Inflammatory macrophage treated with lipopolysaccharide for 4 hours (primary cell): ENCODE measurements around the gene CLSTN2.

Experiments
- DNase-seq: peaks from one replicate; pipeline ENCODE4 v3.0.0-alpha.2; 2020

Gene CLSTN2

DNA sequence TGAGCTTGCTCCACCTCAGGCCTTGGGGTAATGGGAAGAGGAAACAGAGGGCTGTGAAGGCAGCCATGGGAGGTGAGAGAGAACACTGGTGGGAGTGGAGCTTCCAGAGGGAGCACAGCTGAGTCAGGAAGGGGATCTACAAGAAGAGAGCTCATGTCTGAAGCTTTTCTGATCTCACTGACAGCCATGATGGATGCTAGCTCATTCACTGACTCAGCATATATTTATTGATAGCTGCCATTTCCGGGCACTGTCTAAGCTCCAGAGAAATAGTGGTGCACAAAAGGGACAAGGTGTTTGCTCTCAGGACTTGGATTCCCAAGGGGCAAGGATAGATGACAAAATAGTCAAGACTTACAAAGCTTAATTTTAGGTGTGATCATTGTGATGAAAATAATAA, 218.8 kb downstream of the CLSTN2 start:
- no peak for DNase-seq

DNA sequence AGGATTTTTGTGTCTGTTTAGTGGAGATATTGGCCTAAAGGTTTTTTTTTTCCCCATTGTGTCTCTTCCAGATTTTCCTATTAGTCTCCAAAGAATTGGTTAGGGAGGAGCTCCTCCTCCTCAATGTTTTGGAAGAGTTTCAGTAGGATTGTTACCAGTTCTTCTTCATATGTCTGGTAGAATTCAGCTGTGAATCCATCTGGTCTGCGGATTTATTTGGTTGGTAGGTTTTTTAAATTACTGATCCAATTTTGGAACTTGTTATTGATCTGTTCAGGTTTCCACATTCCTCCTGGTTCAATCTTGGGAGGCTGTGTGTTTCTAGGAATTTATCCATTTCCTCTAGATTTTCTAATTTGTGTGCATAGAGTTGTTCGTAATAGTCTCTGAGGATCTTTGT, 222.2 kb downstream of the CLSTN2 start:
- no peak for DNase-seq

DNA sequence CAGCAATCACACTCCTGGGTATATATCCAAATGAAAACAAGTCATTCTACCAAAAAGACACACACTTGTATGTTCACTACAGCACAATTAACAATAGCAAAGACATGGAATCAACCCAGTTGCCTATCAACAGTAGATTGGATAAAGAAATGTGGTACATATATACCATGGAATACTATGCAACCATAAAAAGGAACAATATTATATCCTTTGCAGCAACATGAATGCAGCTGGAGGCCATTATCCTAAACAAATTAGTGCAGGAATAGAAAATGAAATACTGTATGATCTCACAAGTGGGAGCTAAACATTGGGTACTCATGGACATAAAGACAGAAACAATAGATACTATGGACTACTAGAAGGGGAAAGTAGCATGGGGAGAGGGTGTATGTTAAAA, 224.7 kb downstream of the CLSTN2 start:
- DNase-seq: no peak

DNA sequence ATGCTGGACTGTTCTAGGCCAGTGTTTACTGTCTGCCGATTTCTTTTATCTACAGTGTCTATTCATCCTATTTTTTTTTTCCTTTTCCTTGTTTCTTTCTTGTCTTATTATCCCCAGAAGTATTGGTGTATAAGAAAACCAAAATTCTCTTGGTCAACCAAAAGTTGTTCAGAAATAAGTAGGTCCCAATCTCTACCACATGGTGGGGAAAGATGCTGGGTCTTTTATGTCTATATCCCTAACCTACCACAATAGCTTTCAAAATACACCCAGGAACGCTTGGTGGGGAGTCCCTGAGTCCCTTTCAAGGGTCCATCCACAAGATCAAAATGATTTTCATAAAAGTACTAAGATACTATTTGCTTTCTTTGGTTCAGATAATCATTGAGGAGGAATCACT, 225.6 kb downstream of the CLSTN2 start:
- no peak for DNase-seq

DNA sequence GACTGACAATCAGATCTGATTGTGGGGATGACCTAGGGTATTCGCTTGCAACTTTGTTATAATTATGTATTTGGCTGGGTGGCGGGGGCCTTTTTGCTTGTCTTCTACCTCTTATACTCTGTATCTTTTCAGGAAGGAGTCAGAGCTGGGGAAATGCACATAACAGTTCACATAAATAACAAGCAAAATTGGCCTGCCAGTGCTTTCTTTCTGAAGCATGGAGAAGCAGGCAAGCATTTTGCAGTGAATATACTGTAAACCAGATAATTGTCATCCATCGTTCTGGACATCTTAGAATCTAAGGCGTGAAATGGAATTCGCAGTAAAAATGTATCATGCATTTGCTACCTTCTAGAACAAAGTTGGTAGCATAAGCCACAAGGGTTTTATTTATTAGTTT, 227.6 kb downstream of the CLSTN2 start:
- no peak for DNase-seq

DNA sequence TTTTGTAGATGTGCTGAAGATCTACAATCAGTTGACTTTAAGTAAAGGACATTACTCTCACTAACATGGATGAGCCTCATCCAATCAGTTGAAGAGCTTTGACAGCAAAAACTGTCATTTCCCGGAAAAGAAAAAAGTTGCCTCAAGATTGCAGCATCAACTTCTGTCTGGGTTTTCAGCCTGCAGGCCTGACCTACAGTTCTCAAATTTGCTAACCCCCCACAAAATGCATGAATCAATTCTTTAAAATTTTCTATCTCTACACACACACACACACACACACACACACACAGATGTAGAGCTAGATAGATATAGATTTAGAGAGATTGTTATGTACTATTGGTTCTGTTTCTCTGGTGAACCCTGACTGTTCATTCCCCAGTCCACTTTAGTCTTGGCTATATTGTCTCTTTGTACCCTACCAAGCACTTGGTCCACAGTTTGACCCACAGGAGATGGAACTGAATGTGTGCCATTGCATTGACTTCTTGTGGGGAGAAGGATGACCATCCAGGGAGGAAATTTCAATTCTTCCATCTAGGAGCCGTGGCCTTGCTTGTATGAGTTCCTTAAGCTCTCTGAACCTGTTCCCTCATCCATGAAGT, 228.3 kb downstream of the CLSTN2 start:
- no peak for DNase-seq

DNA sequence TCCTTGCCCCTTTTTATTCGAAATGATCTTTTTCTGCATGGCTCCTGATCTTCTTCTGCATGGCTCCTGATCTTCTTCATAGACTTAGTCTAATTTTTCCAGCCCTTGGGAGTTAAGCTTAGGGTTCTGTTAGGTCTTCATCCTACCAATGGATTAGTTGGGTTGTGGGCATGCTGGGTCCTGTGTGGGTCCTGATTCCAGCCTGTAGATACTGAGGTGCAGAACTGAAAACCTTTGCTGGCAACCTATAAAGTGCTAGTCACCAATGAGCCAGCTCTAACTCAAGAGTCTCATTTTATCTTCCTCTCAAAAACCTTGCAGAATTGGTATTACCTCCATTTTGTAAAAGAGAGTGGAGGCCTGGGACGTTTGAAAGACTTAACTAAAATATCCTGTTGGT, 229.2 kb downstream of the CLSTN2 start:
- DNase-seq: no peak

DNA sequence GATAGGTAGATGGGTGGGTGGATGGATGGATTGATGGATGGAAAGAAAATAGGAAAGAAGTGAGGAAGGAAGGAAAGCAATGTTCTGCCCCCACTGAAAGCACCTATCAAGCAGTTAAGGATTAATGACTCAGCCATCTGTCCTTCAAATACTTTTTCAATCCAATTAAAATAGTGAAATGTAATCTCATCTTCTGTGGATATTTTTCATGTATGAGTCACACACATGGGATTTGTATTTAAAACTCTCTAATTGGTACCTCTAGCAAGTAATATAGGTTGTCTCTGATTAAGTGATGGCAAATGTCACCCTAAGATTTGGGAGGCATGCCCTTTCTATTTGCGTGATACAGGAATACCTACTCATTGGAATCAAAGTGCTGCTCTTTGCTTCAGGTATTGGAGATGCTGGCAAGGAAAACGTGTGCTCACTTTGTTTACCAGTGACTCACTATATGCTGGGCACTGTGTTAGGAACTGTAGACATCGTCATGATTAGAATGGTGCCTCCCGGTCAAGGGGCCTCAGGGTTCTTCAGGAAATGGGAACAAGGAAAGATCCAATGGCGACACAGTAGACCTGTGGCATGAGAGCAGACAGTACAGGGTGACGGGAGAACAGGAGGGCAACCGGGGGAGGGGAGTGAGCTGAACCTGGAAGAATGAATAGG, 230.1 kb downstream of the CLSTN2 start:
- no peak for DNase-seq

DNA sequence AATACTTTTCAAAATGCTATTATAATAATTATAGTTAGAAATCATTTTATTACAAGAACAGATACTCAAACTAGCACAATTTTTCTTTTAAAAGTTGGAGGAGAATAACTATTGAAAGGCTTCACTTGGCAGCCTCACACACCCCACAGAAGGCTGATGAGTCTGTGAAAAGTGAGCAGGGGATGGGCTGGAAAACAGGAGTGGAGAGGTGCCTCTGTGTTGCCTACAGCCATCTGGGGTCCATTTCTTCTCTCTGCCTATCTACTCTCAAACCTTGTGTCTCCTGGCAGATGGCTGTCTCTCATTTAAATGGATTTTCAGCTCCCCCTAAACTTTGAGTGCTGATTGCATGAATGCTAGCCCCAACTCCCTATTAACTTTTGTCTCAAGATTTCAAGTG, 230.8 kb downstream of the CLSTN2 start:
- no peak for DNase-seq

DNA sequence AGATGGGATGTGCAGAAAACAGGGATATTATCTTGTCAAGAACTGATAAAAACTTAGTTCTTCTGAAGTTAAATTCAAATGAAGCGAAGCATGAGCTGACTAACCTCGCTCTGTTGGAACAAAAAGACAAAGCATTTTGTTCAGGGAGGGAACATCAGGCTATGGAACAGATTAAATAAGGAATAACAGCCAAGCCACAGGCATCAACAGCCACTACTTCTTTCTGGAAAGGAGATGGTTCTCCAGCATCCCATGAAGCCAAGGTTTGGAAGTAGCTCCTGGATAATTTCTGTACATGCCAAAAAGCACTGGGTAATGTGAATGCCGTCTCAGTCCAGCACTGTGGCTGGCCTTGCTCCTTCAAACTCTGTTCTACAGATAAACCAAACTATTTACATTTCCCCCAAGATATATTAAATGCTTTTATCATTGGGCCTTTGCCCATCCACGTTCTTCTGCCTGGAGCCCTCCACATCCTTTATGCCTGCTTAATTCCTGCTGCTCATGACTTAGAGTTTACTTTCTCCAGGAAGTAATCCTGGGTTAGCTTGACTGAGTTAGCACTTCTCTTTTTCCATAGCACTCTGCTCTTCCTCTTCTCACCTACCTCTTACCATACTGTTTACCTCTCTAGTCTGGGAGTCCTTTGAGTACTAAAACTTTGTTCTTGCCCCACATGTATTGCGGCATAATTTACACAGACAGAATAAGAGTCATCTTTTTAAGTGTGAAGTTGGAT, 232.0 kb downstream of the CLSTN2 start:
- DNase-seq: no peak

DNA sequence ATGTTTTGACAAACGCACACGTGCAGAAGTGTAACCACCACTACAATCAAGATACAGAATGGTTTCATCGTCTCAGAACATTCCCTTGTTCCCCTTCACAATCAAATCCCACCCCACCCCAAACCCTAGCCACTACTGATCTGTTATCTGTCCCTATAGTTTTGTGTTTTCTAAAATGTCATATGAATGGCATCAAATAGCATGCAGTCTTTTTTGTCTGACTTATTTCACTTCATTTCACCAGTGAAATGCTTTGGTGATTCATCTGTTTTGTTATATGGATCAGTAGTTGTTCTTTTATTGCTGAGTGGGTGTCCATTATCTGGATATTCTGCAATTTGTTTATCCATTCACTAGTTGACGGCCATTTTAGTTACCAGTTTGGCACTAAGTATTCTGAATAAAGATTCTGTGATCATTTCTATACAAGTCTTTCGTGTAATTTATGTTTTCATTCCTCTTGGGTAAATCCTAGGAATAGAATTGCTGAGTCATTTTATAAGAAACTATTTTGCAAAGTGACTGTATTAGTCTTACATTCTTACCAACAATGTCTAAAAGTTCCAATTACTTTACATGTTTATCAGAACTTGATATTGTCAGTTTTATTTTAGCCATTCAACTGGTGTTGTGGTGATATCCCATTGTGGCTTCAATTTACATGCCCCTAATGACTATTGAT, 232.8 kb downstream of the CLSTN2 start:
- DNase-seq: no peak

DNA sequence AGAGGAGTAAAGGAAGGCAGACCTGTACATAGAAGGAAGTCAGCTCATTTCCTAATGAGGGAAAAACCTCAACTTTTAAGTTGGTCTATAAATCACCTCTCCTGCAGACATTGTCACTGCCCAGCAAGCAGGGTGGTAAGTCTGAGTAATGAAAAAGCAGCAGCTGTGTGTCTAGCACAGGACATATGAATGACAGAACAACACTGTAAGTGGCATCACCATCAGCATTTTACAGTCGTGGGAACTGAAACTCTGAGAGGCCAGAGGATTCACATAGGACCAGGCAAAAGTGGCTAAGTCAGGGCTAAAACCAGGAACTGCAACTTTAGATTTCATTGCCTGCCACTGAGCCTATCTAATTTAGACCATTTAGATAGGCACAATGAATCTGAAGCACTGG, 235.6 kb downstream of the CLSTN2 start:
- DNase-seq: peak; percentile 42

DNA sequence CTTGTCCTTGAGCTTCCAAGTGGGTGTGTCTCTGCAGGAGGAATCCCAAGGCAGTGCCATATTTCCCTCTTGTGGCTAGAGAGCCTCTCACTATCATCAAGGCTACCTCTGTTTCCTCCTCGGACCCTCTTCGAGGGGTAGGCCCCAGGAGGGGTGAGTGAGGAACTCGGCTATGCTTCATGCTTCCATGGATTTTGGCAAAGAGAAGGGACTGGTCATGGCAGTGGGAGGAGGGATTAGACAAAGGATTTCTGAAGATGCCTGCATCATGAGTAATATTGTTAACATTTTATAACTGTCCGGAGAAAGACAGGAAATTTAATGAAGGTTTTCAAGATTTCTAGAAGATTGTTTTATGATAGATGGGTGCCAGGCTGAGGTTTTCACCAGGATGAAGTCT, 241.5 kb downstream of the CLSTN2 start:
- no peak for DNase-seq

DNA sequence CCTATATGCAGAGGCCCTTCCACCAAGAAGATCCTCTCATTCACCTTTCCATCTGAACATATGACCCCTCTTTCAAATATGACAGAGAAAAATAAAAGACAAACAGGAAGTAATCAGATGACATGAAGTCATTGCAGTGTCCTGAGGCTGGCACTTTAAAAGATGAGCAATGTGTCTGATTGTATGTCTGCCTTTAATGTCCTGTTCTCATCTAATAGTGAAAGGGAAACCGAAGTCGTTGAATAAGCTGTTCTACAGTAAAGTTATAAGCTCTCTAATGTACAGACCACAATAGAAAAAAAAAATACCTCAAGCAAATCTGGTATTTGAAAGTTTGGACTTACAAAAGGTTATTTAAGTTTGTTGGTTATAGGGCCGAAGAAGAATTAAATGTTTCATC, 243.0 kb downstream of the CLSTN2 start:
- peak; percentile 18 for DNase-seq

DNA sequence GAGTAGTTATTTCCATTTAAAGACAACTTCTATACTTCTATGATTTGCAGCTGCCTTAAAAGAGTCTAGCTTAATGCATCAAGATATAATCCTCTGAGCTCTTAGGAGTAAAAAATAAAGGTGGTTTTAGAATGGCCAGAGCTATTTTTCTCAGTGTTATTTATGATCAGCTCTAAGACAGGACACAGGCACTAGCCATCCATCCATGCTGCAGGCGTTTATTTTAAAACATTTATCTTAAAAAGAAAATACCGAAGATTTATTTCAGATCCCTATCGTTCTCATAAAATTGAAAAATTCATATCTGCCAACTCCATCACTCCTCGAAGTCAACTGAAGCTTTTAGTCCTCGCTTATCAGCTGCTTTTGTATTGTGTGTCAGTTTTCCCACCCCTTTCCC, 243.5 kb downstream of the CLSTN2 start:
- DNase-seq: no peak

DNA sequence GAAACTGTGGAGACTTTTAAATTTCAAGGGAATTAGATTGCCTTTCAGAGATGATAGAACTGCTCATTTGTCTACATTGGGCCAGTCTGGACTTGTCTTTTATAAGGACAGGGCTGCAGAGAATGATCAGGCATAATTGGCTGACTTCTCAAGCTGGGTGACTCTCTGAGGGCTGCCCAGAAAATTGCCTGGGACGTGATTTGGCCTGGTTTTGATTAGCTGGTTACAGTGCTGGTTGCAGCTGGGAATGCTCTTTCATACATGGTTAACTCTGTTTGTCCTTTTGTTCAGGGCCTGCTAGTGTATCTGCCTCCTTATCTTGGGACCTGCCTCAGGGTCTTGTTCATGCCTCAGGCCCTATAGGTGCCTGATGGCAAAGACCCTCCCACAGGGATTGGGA, 245.6 kb downstream of the CLSTN2 start:
- no peak for DNase-seq

DNA sequence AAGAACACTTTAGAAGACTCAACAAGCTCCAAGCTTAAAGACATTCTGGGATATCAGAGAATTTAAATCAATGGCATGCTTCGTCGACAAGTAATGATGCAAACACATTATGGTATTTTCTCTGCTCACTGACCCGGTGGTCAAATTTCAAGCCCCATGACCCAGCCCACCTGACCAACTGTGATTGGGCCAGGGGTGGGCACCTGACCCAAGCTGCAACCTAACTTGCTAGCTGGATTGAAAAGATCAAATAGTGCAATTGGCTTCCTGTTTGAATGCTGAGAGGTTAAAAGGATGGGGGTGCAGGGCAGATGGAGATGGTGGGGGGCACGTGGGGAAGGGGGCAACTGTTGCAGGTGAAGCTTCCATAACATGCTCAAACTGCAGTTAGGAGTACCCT, 250.4 kb downstream of the CLSTN2 start:
- DNase-seq: no peak

DNA sequence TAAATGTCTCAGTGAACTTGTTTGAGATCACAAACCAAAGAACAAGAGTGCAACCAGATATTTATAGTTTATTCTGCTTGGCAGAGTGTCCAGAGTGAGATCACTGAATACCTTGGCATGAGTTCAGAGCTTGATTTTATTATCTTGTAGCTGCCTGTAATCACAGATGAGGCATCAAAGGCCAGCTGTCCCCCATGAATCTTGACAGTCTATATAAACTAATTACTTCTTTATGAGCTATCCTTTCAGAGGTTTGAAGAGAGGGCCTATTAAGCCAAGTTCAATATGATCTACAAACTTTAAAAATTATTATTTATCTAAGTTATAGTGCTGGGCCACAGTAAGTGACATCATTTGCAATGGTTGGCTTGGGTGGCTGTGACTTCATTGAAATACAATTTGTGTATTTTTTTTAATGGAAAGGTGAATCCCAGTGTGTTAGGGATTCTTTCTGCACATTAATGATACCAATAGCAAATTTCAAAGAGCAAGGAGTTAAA, 251.5 kb downstream of the CLSTN2 start:
- no peak for DNase-seq

DNA sequence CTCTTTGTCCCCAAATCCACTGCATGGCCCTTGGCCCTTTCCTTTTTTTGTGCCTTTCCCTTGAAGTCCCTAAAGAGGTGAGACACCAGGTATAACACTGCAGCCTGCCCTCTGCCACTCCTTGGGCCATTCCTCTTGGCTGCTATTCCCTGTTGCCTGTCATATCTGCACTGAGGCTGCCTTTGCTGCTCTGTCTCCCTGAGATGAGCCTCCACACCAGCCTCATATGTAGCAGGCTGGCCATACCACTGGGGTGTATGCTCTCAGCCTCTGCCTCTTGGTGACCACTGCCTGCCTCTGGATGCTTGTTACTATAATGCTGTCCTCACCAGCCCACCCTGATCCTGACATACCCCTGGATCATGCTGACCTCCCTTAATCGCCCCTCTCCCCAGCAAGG, 252.0 kb downstream of the CLSTN2 start:
- no peak for DNase-seq

DNA sequence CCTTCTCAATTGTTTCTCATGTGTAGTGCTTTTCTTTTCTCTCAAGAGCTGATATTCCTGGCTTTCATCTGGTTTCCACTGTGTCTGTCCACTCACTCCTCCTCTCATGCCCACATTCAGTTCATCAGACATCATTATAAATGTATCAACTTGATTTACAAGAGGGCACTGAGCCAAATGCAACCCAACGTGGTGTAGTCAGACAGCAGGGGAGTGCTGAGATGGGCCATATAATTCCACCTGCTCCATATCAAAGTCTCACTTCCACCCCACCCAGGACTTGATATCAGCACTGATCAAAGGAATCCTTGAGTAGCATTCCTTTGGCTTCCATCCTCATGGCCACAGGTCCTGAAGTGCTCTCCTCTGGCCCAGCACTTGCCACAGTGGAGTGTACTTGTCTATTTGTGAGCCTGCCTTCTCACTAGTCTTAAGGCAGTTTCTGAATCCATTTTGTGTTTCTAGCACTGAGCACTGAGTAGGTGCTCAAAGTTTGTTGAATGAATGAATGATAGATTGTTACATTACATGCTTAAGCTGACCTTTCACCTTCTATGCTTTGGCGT, 252.8 kb downstream of the CLSTN2 start:
- no peak for DNase-seq

DNA sequence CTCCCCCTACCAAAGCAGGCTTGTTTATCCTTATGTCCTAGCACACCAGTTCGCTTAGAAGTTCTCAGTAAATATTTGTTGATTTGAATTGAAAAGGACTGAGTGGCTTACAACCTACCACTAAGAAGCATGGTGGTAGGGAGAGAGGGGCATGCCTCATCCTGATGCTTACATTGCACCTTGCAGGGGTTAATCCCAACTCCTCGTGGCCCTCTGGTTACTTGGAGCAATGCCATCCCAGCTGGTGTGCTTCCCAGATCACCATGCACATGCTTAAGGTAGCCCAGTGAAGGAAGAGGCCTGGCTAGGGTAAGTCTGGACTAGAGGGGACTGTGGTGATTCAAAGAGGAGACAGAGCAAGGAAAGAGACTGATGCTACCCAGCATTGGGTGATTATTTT, 253.3 kb downstream of the CLSTN2 start:
- no peak for DNase-seq

DNA sequence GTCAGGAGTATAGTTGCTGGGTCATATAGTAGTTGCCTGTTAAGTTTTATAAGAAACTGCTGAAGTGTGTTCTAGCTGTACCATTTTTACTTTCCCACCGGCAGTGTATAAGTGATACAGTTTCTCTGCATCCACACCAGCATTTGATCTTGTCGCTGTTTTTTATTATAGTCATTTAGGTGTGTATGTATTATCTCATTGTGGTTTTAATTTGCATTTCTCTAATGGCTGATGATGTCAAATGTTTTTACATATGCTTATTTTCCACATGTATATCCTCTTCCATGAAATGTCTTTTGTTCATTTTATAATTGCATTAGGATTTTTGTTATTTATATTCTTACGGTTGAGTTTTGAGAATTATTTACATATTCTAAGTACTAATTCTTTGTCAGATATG, 254.3 kb downstream of the CLSTN2 start:
- no peak for DNase-seq

DNA sequence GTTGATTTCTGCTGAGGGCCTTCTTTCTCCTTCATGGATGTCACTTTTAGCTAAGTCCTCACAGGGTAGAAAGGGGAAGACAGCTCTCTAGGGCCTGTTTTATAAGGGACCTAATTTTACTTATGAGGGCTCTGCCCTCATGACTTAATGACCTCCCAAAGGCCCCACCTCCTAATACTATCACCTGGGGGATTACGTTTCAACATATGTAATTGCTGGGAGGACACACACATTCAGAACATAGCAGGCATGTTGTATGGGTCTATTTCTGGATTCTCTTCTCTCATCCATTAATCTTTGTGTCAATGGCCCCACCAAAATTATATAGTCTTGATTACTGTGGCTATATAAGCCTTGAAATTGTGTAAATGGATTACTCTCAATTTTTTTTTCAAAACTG, 255.0 kb downstream of the CLSTN2 start:
- no peak for DNase-seq
